ENCODE measurements around the gene CASQ2.

Gene CASQ2

GRCh38 chr1:115658646-115659045 lies 109.9 kb downstream of the CASQ2 start:
- DNase-seq = no peak

- no peak for DNase-seq
Observed at GRCh38 chr1:115656461-115657077, 111.9 kb downstream of the CASQ2 start.

- no peak for DNase-seq
Observed at GRCh38 chr1:115655916-115656315, 112.6 kb downstream of the CASQ2 start.

- no peak for DNase-seq
Observed at GRCh38 chr1:115655306-115655663, 113.2 kb downstream of the CASQ2 start.

GRCh38 chr1:115654663-115655305 lies 113.7 kb downstream of the CASQ2 start:
- DNase-seq = no peak

GRCh38 chr1:115654125-115654524 lies 114.4 kb downstream of the CASQ2 start:
- no peak for DNase-seq

GRCh38 chr1:115652236-115652788 lies 116.2 kb downstream of the CASQ2 start:
- DNase-seq = no peak

GRCh38 chr1:115651391-115651790 lies 117.1 kb downstream of the CASQ2 start:
- DNase-seq = no peak

- no peak for DNase-seq
Observed at GRCh38 chr1:115650961-115651360, 117.6 kb downstream of the CASQ2 start.
